ENCODE data around the gene UBB. TPM values are rescaled to one million over a fixed set of nuclear protein-coding genes. Genes with fewer than 3 reads are reported as not detected.

UBB gene
- total RNA-seq, 1 experiment from 2014 or later = 1,609 TPM

DNA sequence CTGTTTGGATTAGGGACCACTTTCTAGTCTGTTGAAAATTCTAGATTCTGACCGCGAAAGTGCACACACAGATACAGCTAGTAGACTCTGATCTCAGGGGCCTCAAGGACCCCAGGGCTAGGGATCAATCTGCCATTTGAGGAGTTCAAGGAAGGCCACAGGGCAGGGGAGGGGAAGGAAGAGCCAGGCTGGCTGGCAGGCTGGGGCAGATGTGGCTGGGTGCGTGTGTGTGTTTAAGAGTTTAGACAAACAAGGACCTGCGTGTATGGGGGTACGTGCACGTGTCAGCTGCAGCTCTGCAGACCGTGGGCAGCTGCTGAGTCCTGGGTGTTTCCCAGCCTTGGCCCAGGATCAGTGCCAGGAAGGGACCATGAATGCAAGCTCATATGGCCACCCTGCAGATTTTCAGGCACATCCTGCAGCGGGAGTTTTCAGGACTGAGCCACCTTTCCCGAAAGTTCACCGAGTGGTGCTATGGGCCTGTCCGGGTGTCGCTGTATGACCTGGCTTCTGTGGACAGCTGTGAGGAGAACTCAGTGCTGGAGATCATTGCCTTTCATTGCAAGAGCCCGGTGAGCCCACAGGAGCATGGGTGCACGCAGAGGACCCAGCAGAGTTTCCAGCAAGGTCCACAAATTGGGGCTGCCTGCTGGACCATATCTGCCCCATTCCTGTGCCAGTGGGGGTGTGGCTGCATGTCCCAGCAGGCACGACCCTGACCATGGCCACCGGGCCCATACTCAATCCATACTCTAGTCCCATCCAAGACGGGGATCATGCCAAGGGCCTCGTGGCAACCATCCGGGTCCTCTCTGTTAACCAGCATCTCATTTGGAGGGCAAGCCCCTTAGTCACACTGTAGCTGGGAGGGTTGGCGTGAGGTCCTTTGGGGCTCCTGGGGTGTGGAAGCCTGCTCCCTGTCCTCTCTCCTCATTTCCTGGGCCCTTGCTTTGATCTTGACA lies 45.1 kb downstream of the UBB start:
- Histone ChIP-seq H2BK5ac (ENCODE audit: insufficient read length, low read length) (no peak overlapping the region), H3K4me1 (ENCODE audit: insufficient read depth, low read length) (no peaks in the 10 kb centered on the region; the same call in 1 of the 2 replicates), H3T11ph (ENCODE audit: low read length) (no peak overlapping the region), H3K79me2 (ENCODE audit: insufficient read depth, low read length) (no peaks in the 10 kb centered on the region), H3K4ac (ENCODE audit: low read depth, low read length) (no peak overlapping the region), H3K27ac (ENCODE audit: insufficient read length, low read depth, low read length) (no peak overlapping the region), H4K8ac (replicated peaks; ENCODE audit: insufficient read length, low read depth, low read length) (no peak overlapping the region), H4K5ac (ENCODE audit: insufficient read length, low read depth, low read length) (no peak overlapping the region), H3K9ac (ENCODE audit: extremely low read depth, insufficient read length, low read length) (no peak overlapping the region), H3K27me3 (ENCODE audit: insufficient read depth, low read length) (no peaks in the 10 kb centered on the region), H2BK12ac (ENCODE audit: insufficient read length, low read depth, low read length) (no peak overlapping the region), H3K23ac (ENCODE audit: insufficient read length, low read depth, low read length) (no peak overlapping the region), H3K4me2 (ENCODE audit: insufficient read depth, insufficient read length, low read length) (no peak overlapping the region), H4K20me1 (ENCODE audit: control insufficient read depth, insufficient read depth, insufficient read length) (no peaks in the 10 kb centered on the region), H2BK20ac (ENCODE audit: low read depth, low read length, poor library complexity, severe bottlenecking) (no peak overlapping the region), H3K56ac (ENCODE audit: insufficient read length, low read depth, low read length) (no peak overlapping the region), H3K23me2 (ENCODE audit: insufficient read length, low read depth, low read length, poor library complexity, severe bottlenecking) (no peaks in the 10 kb centered on the region), H2AFZ (ENCODE audit: low read length) (no peak overlapping the region), H3K9me3 (ENCODE audit: control insufficient read depth, low read depth, low read length) (no peaks in the 10 kb centered on the region), H2AK5ac (ENCODE audit: insufficient read length, low read length) (no peak overlapping the region), H3K14ac (ENCODE audit: insufficient read depth, low read length) (no peak overlapping the region; the same call in 1 of the 2 replicates), H2BK15ac (ENCODE audit: low read depth, low read length) (no peak overlapping the region), H2BK120ac (ENCODE audit: low read depth, low read length, poor library complexity, severe bottlenecking) (no peak overlapping the region), H3K79me1 (ENCODE audit: insufficient read depth, low read depth, low read length, poor library complexity, severe bottlenecking) (no peaks in the 10 kb centered on the region), H4K91ac (ENCODE audit: insufficient read length, low read depth, low read length) (no peak overlapping the region), H3K18ac (ENCODE audit: insufficient read length, low read depth, low read length) (no peak overlapping the region)
- peak overlapping the region in 1 of 3 experiments; percentile 7; a peak in 1 of 7 replicates for H3K27ac Mint-ChIP-seq
- no CpG with 5 or more reads among the region's 20 CpGs for WGBS (ENCODE audit: extremely low coverage, insufficient read length, low lambda C conversion rate)
- no peaks in the 10 kb centered on the region; a peak in 1 of 5 replicates for H3K9me3 Mint-ChIP-seq
- peaks cover 2% of the 10 kb centered on the region for H3K27me3 Mint-ChIP-seq (ENCODE audit: low read depth)
- DNase-seq = peak; percentile 32
- TF ChIP-seq, protein P1, sequence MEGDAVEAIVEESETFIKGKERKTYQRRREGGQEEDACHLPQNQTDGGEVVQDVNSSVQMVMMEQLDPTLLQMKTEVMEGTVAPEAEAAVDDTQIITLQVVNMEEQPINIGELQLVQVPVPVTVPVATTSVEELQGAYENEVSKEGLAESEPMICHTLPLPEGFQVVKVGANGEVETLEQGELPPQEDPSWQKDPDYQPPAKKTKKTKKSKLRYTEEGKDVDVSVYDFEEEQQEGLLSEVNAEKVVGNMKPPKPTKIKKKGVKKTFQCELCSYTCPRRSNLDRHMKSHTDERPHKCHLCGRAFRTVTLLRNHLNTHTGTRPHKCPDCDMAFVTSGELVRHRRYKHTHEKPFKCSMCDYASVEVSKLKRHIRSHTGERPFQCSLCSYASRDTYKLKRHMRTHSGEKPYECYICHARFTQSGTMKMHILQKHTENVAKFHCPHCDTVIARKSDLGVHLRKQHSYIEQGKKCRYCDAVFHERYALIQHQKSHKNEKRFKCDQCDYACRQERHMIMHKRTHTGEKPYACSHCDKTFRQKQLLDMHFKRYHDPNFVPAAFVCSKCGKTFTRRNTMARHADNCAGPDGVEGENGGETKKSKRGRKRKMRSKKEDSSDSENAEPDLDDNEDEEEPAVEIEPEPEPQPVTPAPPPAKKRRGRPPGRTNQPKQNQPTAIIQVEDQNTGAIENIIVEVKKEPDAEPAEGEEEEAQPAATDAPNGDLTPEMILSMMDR (conservative IDR thresholded peaks at IDR 0.05) = no peak
- H3K4me3 Mint-ChIP-seq = no peak overlapping the region
- no peaks in the 10 kb centered on the region for H3K36me3 Mint-ChIP-seq (ENCODE audit: insufficient read depth in 1 of 3, low read depth in 3 of 3)
- peaks cover 4 to 5% of the 10 kb centered on the region in 2 experiments for H3K4me1 Mint-ChIP-seq
